Stomach (tissue), 4 donors: Measurements from ENCODE around the gene ASIC4.

Source experiments
- CTCF ChIP-seq, 7 experiments: fragments of 450-650 bp in 4 of 7; fragments of 200-600 bp in 3 of 7; sonication (generic) in 3 of 7; IDR thresholded peaks; one replicate each; pipeline ENCODE4 v1.5.1; 2016 to 2019; ENCODE audit warnings: antibody characterized with exemption in 7 of 7, control low read depth in 2 of 7, mild to moderate bottlenecking in 1 of 7
- POLR2AphosphoS5 ChIP-seq, 3 donors: sonication (generic); formaldehyde crosslinking; IDR thresholded peaks; one replicate each; pipeline ENCODE4 v1.6.1; 2016; ENCODE audit warnings: antibody characterized with exemption in 3 of 3

GRCh38 chr2:219502618-219503017, 11.7 kb upstream of the ASIC4 start:
- TF ChIP-seq POLR2AphosphoS5 (IDR thresholded peaks at IDR 0.05) (no peak), CTCF (IDR thresholded peaks at IDR 0.05) (no peak)
